PC-9 (cell line): Measurements from ENCODE around the gene TTLL5.

Experiments
- CTCF ChIP-seq: fragments of 200-600 bp; sonication (generic); conservative IDR thresholded peaks from 2 replicates; pipeline ENCODE4 v1.6.1; 2017; ENCODE audit warnings: mixed run types, antibody characterized with exemption, mild to moderate bottlenecking, moderate library complexity
- EZH2 ChIP-seq: fragments of 200-600 bp; sonication (generic); IDR thresholded peaks from 2 replicates; pipeline ENCODE4 v1.8.0; 2017; ENCODE audit warnings: antibody characterized with exemption, low read depth

GRCh38 chr14:75752907-75753594 is 92.0 kb downstream of the TTLL5 start:
- TF ChIP-seq CTCF (no peak), EZH2 (no peak)
